ENCODE results near the gene OXSM.
A peak's percentile ranks its signal among the peaks of the same experiment; 100 is the strongest.

Gene OXSM

GRCh38 chr3:25789596-25790556, at the start of gene OXSM:
Gene OXSM (plus strand): TSS chr3:25790090. CDS start chr3:25791021, 931 bp downstream.
- Mint-ChIP-seq H3K9me3 (ENCODE audit: low read depth) (no peaks in the 10 kb centered on the region), H3K36me3 (peaks cover 3% of the 10 kb centered on the region), H3K27ac (peak within 1 kb of the TSS; percentile 94), H3K4me3 (peak within 1 kb of the TSS; percentile 99), H3K27me3 (no peaks in the 10 kb centered on the region), H3K4me1 (ENCODE audit: low read depth) (peaks cover 51% of the 10 kb centered on the region)

GRCh38 chr3:25744470-25744869, 45.4 kb upstream of the OXSM start:
- H3K4me1 Mint-ChIP-seq (ENCODE audit: low read depth) = peaks cover 4% of the 10 kb centered on the region
- no peak overlapping the region for H3K4me3 Mint-ChIP-seq
- no peaks in the 10 kb centered on the region for H3K27me3 Mint-ChIP-seq
- H3K27ac Mint-ChIP-seq = no peak overlapping the region
- H3K9me3 Mint-ChIP-seq (ENCODE audit: low read depth) = no peaks in the 10 kb centered on the region
- H3K36me3 Mint-ChIP-seq = peaks cover 40% of the 10 kb centered on the region

GRCh38 chr3:25747033-25747432, 42.9 kb upstream of the OXSM start:
- peaks cover 4% of the 10 kb centered on the region for H3K4me1 Mint-ChIP-seq (ENCODE audit: low read depth)
- no peaks in the 10 kb centered on the region for H3K27me3 Mint-ChIP-seq
- H3K36me3 Mint-ChIP-seq = peaks cover 44% of the 10 kb centered on the region
- H3K27ac Mint-ChIP-seq = no peak overlapping the region
- no peaks in the 10 kb centered on the region for H3K9me3 Mint-ChIP-seq (ENCODE audit: low read depth)
- H3K4me3 Mint-ChIP-seq = no peak overlapping the region

- Mint-ChIP-seq H3K9me3 (ENCODE audit: low read depth) (no peaks in the 10 kb centered on the region), H3K27me3 (no peaks in the 10 kb centered on the region), H3K27ac (no peak overlapping the region), H3K36me3 (peaks cover 44% of the 10 kb centered on the region), H3K4me3 (no peak overlapping the region), H3K4me1 (ENCODE audit: low read depth) (peaks cover 4% of the 10 kb centered on the region)
Observed at GRCh38 chr3:25748189-25748588, 41.7 kb upstream of the OXSM start.

GRCh38 chr3:25749031-25749581, 40.8 kb upstream of the OXSM start:
- Mint-ChIP-seq H3K9me3 (ENCODE audit: low read depth) (no peaks in the 10 kb centered on the region), H3K27me3 (no peaks in the 10 kb centered on the region), H3K36me3 (peaks cover 42% of the 10 kb centered on the region), H3K27ac (no peak overlapping the region), H3K4me1 (ENCODE audit: low read depth) (peaks cover 3% of the 10 kb centered on the region), H3K4me3 (no peak overlapping the region)

GRCh38 chr3:25751048-25751447, 38.8 kb upstream of the OXSM start:
- Mint-ChIP-seq H3K9me3 (ENCODE audit: low read depth) (no peaks in the 10 kb centered on the region), H3K4me3 (no peak overlapping the region), H3K4me1 (ENCODE audit: low read depth) (peaks cover 10% of the 10 kb centered on the region), H3K27me3 (no peaks in the 10 kb centered on the region), H3K27ac (no peak overlapping the region), H3K36me3 (peaks cover 29% of the 10 kb centered on the region)

GRCh38 chr3:25751725-25752124, 38.2 kb upstream of the OXSM start:
- Mint-ChIP-seq H3K9me3 (ENCODE audit: low read depth) (no peaks in the 10 kb centered on the region), H3K27me3 (no peaks in the 10 kb centered on the region), H3K4me1 (ENCODE audit: low read depth) (peaks cover 11% of the 10 kb centered on the region), H3K27ac (no peak overlapping the region), H3K36me3 (peaks cover 32% of the 10 kb centered on the region), H3K4me3 (no peak overlapping the region)

GRCh38 chr3:25768851-25769250, 21.0 kb upstream of the OXSM start:
- Mint-ChIP-seq H3K27me3 (no peaks in the 10 kb centered on the region), H3K36me3 (peaks cover 28% of the 10 kb centered on the region), H3K27ac (no peak overlapping the region), H3K4me3 (no peak overlapping the region), H3K9me3 (ENCODE audit: low read depth) (no peaks in the 10 kb centered on the region), H3K4me1 (ENCODE audit: low read depth) (peaks cover 34% of the 10 kb centered on the region)

- Mint-ChIP-seq H3K4me3 (no peak overlapping the region), H3K27ac (no peak overlapping the region), H3K27me3 (no peaks in the 10 kb centered on the region), H3K9me3 (ENCODE audit: low read depth) (no peaks in the 10 kb centered on the region), H3K36me3 (peaks cover 47% of the 10 kb centered on the region), H3K4me1 (ENCODE audit: low read depth) (peaks cover 38% of the 10 kb centered on the region)
Observed at GRCh38 chr3:25775936-25776335, 14.0 kb upstream of the OXSM start.

- peaks cover 21% of the 10 kb centered on the region for H3K36me3 Mint-ChIP-seq
- H3K9me3 Mint-ChIP-seq (ENCODE audit: low read depth) = no peaks in the 10 kb centered on the region
- peaks cover 58% of the 10 kb centered on the region for H3K4me1 Mint-ChIP-seq (ENCODE audit: low read depth)
- H3K27ac Mint-ChIP-seq = no peak overlapping the region
- H3K27me3 Mint-ChIP-seq = no peaks in the 10 kb centered on the region
- H3K4me3 Mint-ChIP-seq = peak overlapping the region; percentile 59
Observed at GRCh38 chr3:25780618-25781017, 9.3 kb upstream of the OXSM start.

GRCh38 chr3:25781145-25781757, 8.6 kb upstream of the OXSM start:
- Mint-ChIP-seq H3K27me3 (no peaks in the 10 kb centered on the region), H3K36me3 (peaks cover 20% of the 10 kb centered on the region), H3K9me3 (ENCODE audit: low read depth) (no peaks in the 10 kb centered on the region), H3K4me3 (peak overlapping the region; percentile 94), H3K27ac (no peak overlapping the region), H3K4me1 (ENCODE audit: low read depth) (peaks cover 58% of the 10 kb centered on the region)

- H3K4me1 Mint-ChIP-seq (ENCODE audit: low read depth) = peaks cover 55% of the 10 kb centered on the region
- H3K4me3 Mint-ChIP-seq = peak overlapping the region; percentile 94
- no peaks in the 10 kb centered on the region for H3K9me3 Mint-ChIP-seq (ENCODE audit: low read depth)
- H3K36me3 Mint-ChIP-seq = peaks cover 13% of the 10 kb centered on the region
- peak overlapping the region; percentile 89 for H3K27ac Mint-ChIP-seq
- no peaks in the 10 kb centered on the region for H3K27me3 Mint-ChIP-seq
Observed at GRCh38 chr3:25781758-25782594, 7.9 kb upstream of the OXSM start.

GRCh38 chr3:25782636-25782937, 7.3 kb upstream of the OXSM start:
- Mint-ChIP-seq H3K4me1 (ENCODE audit: low read depth) (peaks cover 52% of the 10 kb centered on the region), H3K27ac (peak overlapping the region; percentile 89)

GRCh38 chr3:25782938-25783660, 6.8 kb upstream of the OXSM start, which contains the start of gene NGLY1:
Gene NGLY1 (minus strand): TSS chr3:25783443. CDS start chr3:25783390, 53 bp downstream.
- Mint-ChIP-seq H3K9me3 (ENCODE audit: low read depth) (no peaks in the 10 kb centered on the region), H3K27ac (peak within 1 kb of the TSS; percentile 89), H3K27me3 (no peaks in the 10 kb centered on the region), H3K4me3 (peak within 1 kb of the TSS; percentile 94), H3K36me3 (peaks cover 5% of the 10 kb centered on the region), H3K4me1 (ENCODE audit: low read depth) (peaks cover 50% of the 10 kb centered on the region)

More at GRCh38 chr3:25782636-25782937, 7.3 kb upstream of the OXSM start:
- Mint-ChIP-seq H3K4me3 (peak overlapping the region; percentile 94), H3K9me3 (ENCODE audit: low read depth) (no peaks in the 10 kb centered on the region), H3K36me3 (peaks cover 10% of the 10 kb centered on the region), H3K27me3 (no peaks in the 10 kb centered on the region)

Data from activated naive CD8-positive, alpha-beta T cell (primary cell).